Measurements from ENCODE around the gene TAAR1.

DNA sequence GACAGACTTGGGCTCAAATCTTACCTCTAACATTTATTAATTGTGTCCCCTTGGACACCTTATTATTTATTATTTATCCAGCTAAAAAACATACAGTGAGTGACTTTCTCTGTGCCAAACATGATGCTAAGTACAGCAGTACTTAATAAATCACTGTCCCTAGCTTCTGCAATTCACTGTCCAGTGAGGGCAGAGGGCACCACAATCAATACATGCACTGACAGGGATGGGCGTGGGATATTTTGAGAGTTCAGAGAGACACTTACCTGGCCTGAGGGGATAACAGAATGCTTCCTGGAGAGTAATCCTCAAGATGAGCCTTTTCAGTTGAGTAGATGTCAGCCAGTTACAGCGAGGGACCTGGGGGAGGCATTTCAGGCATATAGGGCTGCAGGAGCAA is 25.6 kb downstream of the TAAR1 start:
- TF ChIP-seq, protein P1, sequence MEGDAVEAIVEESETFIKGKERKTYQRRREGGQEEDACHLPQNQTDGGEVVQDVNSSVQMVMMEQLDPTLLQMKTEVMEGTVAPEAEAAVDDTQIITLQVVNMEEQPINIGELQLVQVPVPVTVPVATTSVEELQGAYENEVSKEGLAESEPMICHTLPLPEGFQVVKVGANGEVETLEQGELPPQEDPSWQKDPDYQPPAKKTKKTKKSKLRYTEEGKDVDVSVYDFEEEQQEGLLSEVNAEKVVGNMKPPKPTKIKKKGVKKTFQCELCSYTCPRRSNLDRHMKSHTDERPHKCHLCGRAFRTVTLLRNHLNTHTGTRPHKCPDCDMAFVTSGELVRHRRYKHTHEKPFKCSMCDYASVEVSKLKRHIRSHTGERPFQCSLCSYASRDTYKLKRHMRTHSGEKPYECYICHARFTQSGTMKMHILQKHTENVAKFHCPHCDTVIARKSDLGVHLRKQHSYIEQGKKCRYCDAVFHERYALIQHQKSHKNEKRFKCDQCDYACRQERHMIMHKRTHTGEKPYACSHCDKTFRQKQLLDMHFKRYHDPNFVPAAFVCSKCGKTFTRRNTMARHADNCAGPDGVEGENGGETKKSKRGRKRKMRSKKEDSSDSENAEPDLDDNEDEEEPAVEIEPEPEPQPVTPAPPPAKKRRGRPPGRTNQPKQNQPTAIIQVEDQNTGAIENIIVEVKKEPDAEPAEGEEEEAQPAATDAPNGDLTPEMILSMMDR (IDR thresholded peaks at IDR 0.05), result no peak
- TF ChIP-seq EP300 (IDR thresholded peaks at IDR 0.05), result no peak
- TF ChIP-seq POLR2A (IDR thresholded peaks at IDR 0.05), result no peak
